ENCODE results near the gene RABGGTB.
"Not testable (repeated sequence)": the region's sequence is repeated elsewhere in the genome, so short reads cannot be mapped to it uniquely, and the experiment has no call there.

Gene RABGGTB

GRCh38 chr1:75778694-75779093 lies 7.4 kb upstream of the RABGGTB start:
- H3K4me1 ChIP-seq (ENCODE audit: insufficient read depth, low read length); H3K27ac ChIP-seq (ENCODE audit: low read length); H3K4me3 ChIP-seq (ENCODE audit: low read length); H3K9ac ChIP-seq (ENCODE audit: low read depth, low read length); H3K36me3 ChIP-seq (ENCODE audit: insufficient read depth, low read depth, low read length); H3K27me3 ChIP-seq (ENCODE audit: insufficient read depth, low read length): not testable (repeated sequence)
- peaks cover 11% of the 10 kb centered on the region for H3K9me3 ChIP-seq (ENCODE audit: insufficient read depth, low read depth, low read length)

DNA sequence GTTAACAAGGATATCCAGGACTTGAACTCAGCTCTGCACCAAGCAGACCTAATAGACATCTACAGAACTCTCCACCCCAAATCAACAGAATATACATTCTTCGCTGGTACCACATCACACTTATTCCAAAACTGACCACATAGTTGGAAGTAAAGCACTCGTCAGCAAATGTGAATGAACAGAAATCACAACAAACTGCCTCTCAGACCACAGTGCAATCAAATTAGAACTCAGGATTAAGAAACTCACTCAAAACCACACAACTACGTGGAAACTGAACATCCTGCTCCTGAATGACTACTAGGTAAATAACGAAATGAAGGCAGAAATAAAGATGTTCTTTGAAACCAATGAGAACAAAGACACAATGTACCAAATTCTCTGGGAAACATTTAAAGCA lies 5.9 kb upstream of the RABGGTB start:
- peaks cover 11% of the 10 kb centered on the region for H3K9me3 ChIP-seq (ENCODE audit: insufficient read depth, low read depth, low read length)
- H3K36me3 ChIP-seq (ENCODE audit: insufficient read depth, low read depth, low read length); H3K4me1 ChIP-seq (ENCODE audit: insufficient read depth, low read length); H3K4me3 ChIP-seq (ENCODE audit: low read length); H3K9ac ChIP-seq (ENCODE audit: low read depth, low read length); H3K27ac ChIP-seq (ENCODE audit: low read length); H3K27me3 ChIP-seq (ENCODE audit: insufficient read depth, low read length): not testable (repeated sequence)

DNA sequence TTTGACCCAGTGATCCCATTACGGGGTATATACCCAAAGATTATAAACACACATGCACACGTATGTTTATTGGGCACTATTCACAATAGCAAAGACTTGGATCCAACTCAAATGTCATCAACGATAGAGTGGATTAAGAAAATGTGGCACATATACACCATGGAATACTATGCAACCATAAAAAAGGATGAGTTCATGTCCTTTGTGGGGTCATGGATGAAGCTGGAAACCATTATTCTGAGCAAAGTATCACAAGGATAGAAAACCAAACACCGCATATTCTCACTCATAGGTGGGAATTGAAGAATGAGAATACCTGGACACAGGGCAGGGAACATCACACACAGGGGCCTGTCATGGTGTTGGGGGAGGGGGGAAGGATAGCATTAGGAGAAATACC lies 2.1 kb upstream of the RABGGTB start:
- H3K9ac ChIP-seq (ENCODE audit: low read depth, low read length); H3K9me3 ChIP-seq (ENCODE audit: insufficient read depth, low read depth, low read length); H3K4me3 ChIP-seq (ENCODE audit: low read length); H3K4me1 ChIP-seq (ENCODE audit: insufficient read depth, low read length); H3K27ac ChIP-seq (ENCODE audit: low read length); H3K27me3 ChIP-seq (ENCODE audit: insufficient read depth, low read length): not testable (repeated sequence)
- peaks cover 19% of the 10 kb centered on the region for H3K36me3 ChIP-seq (ENCODE audit: insufficient read depth, low read depth, low read length)

DNA sequence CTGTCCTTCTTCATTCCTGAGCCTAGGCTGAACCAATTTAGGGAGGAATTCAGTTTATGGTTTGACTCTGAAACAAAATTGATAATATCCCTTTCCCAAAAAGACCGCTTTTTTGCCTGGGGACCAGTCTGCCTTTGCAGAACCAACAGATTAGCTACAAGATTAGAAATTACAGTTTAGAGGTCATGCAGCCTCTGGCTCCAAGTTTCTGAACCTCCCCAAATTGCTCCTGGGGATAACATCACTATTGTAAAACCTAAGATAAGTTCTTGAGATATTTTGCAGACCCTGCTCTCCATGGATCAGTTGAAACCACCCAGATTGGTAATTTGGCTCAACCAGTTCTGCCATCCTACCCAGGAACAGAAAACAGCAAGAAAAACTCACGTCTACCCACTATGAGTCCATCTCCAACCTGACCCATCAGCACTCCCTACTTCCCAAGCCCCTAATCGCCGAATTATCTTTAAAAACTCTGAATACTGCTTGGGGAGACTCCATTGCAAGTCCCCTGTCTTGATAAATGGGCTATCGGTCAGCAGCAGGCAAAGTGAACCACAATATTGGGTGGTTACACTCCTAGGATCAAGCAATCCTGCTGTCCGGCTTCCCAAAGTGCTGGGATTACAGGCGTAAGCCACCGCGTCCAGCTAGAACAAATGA lies 605 bp upstream of the RABGGTB start:
- Histone ChIP-seq H3K4me1 (ENCODE audit: insufficient read depth, low read length) (0 out of 2 replicates have a peak, but pooled peaks cover 5% of the 10 kb centered on the region), H3K36me3 (ENCODE audit: insufficient read depth, low read depth, low read length) (peaks cover 34% of the 10 kb centered on the region), H3K4me3 (ENCODE audit: low read length) (peak overlapping the region; percentile 99), H3K9ac (ENCODE audit: low read depth, low read length) (peak overlapping the region; percentile 98), H3K27me3 (ENCODE audit: insufficient read depth, low read length) (no peaks in the 10 kb centered on the region), H3K9me3 (ENCODE audit: insufficient read depth, low read depth, low read length) (no peaks in the 10 kb centered on the region), H3K27ac (ENCODE audit: low read length) (peak overlapping the region; percentile 58)

- Histone ChIP-seq H3K27ac (ENCODE audit: low read length) (peak overlapping the region; percentile 77), H3K27me3 (ENCODE audit: insufficient read depth, low read length) (no peaks in the 10 kb centered on the region), H3K4me3 (ENCODE audit: low read length) (peak overlapping the region; percentile 99), H3K36me3 (ENCODE audit: insufficient read depth, low read depth, low read length) (peaks cover 50% of the 10 kb centered on the region), H3K9ac (ENCODE audit: low read depth, low read length) (peak overlapping the region; percentile 98), H3K4me1 (ENCODE audit: insufficient read depth, low read length) (peaks cover 5% of the 10 kb centered on the region; the same call in 1 of the 2 replicates), H3K9me3 (ENCODE audit: insufficient read depth, low read depth, low read length) (no peaks in the 10 kb centered on the region)
These were observed 941 bp downstream of the RABGGTB start for GRCh38 chr1:75786901-75787493.

DNA sequence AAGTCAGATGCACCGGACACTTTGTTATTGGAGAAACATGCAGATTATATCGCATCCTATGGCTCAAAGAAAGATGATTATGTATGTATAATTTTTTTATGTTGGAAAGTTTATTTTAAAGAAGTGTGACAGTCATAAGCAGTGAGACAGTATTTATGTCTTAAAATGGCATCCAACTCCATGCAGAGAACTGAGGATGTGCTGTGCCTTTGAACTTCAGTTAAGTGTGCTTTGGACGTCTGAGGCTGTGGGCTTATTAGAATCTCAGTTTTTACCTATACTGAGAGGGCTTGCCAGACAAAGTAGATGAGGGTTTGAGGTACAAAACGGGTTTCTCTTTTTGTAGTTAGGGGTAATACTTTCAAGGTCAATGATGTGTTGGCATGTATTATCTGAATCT lies 1.5 kb downstream of the RABGGTB start:
- H3K9ac ChIP-seq (ENCODE audit: low read depth, low read length): peak overlapping the region; percentile 98
- H3K4me3 ChIP-seq (ENCODE audit: low read length): peak overlapping the region; percentile 99
- no peaks in the 10 kb centered on the region for H3K9me3 ChIP-seq (ENCODE audit: insufficient read depth, low read depth, low read length)
- peaks cover 5% of the 10 kb centered on the region; the same call in 1 of the 2 replicates for H3K4me1 ChIP-seq (ENCODE audit: insufficient read depth, low read length)
- no peaks in the 10 kb centered on the region for H3K27me3 ChIP-seq (ENCODE audit: insufficient read depth, low read length)
- H3K27ac ChIP-seq (ENCODE audit: low read length): peak overlapping the region; percentile 23
- peaks cover 55% of the 10 kb centered on the region for H3K36me3 ChIP-seq (ENCODE audit: insufficient read depth, low read depth, low read length)

GRCh38 chr1:75789988-75790387 lies 3.9 kb downstream of the RABGGTB start:
- H3K9ac ChIP-seq (ENCODE audit: low read depth, low read length): peak overlapping the region; percentile 98
- H3K9me3 ChIP-seq (ENCODE audit: insufficient read depth, low read depth, low read length): no peaks in the 10 kb centered on the region
- H3K27ac ChIP-seq (ENCODE audit: low read length): no peak overlapping the region
- peak overlapping the region; percentile 99 for H3K4me3 ChIP-seq (ENCODE audit: low read length)
- no peaks in the 10 kb centered on the region for H3K27me3 ChIP-seq (ENCODE audit: insufficient read depth, low read length)
- peaks cover 80% of the 10 kb centered on the region for H3K36me3 ChIP-seq (ENCODE audit: insufficient read depth, low read depth, low read length)
- H3K4me1 ChIP-seq (ENCODE audit: insufficient read depth, low read length): peaks cover 5% of the 10 kb centered on the region; the same call in 1 of the 2 replicates

- peak overlapping the region; percentile 98; the same call in 1 of the 2 replicates for H3K9ac ChIP-seq (ENCODE audit: low read depth, low read length)
- H3K27me3 ChIP-seq (ENCODE audit: insufficient read depth, low read length): no peaks in the 10 kb centered on the region
- no peak overlapping the region for H3K27ac ChIP-seq (ENCODE audit: low read length)
- no peaks in the 10 kb centered on the region for H3K9me3 ChIP-seq (ENCODE audit: insufficient read depth, low read depth, low read length)
- H3K4me3 ChIP-seq (ENCODE audit: low read length): peak overlapping the region; percentile 99; the same call in 1 of the 2 replicates
- H3K4me1 ChIP-seq (ENCODE audit: insufficient read depth, low read length): peaks cover 5% of the 10 kb centered on the region; the same call in 1 of the 2 replicates
- peaks cover 90% of the 10 kb centered on the region for H3K36me3 ChIP-seq (ENCODE audit: insufficient read depth, low read depth, low read length)
These were observed 5.0 kb downstream of the RABGGTB start for GRCh38 chr1:75791022-75791421.

DNA sequence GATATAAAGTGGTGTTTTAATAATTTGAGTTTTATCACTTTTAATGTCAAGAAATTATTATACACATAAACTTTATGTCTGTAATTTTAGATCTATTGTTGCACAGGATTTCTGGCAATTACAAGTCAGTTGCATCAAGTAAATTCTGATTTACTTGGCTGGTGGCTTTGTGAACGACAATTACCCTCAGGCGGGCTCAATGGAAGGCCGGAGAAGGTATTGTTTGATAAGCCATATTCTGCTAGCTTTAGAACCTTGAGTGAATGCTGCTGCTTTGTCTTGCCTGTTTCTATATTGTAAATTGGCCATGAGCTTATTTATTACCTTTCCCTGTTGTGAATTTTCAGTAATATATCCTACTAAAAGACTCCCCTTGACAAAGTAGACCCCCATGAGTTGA lies 6.0 kb downstream of the RABGGTB start:
- H3K27me3 ChIP-seq (ENCODE audit: insufficient read depth, low read length): no peaks in the 10 kb centered on the region
- no peaks in the 10 kb centered on the region for H3K9me3 ChIP-seq (ENCODE audit: insufficient read depth, low read depth, low read length)
- H3K27ac ChIP-seq (ENCODE audit: low read length): no peak overlapping the region
- H3K4me3 ChIP-seq (ENCODE audit: low read length): no peak overlapping the region
- peaks cover 5% of the 10 kb centered on the region; the same call in 1 of the 2 replicates for H3K4me1 ChIP-seq (ENCODE audit: insufficient read depth, low read length)
- no peak overlapping the region for H3K9ac ChIP-seq (ENCODE audit: low read depth, low read length)
- H3K36me3 ChIP-seq (ENCODE audit: insufficient read depth, low read depth, low read length): peaks cover 96% of the 10 kb centered on the region

GRCh38 chr1:75794382-75794781 lies 8.3 kb downstream of the RABGGTB start:
- Histone ChIP-seq H3K4me3 (ENCODE audit: low read length) (no peak overlapping the region), H3K27me3 (ENCODE audit: insufficient read depth, low read length) (no peaks in the 10 kb centered on the region), H3K4me1 (ENCODE audit: insufficient read depth, low read length) (peaks cover 2% of the 10 kb centered on the region; the same call in 1 of the 2 replicates), H3K27ac (ENCODE audit: low read length) (no peak overlapping the region), H3K9me3 (ENCODE audit: insufficient read depth, low read depth, low read length) (no peaks in the 10 kb centered on the region), H3K9ac (ENCODE audit: low read depth, low read length) (no peak overlapping the region), H3K36me3 (ENCODE audit: insufficient read depth, low read depth, low read length) (peaks cover 73% of the 10 kb centered on the region)

GRCh38 chr1:75795703-75796193 lies 9.7 kb downstream of the RABGGTB start:
- H3K27me3 ChIP-seq (ENCODE audit: insufficient read depth, low read length): no peaks in the 10 kb centered on the region
- H3K9ac ChIP-seq (ENCODE audit: low read depth, low read length): no peak overlapping the region
- H3K4me3 ChIP-seq (ENCODE audit: low read length): no peak overlapping the region
- H3K36me3 ChIP-seq (ENCODE audit: insufficient read depth, low read depth, low read length): peaks cover 59% of the 10 kb centered on the region
- H3K9me3 ChIP-seq (ENCODE audit: insufficient read depth, low read depth, low read length): no peaks in the 10 kb centered on the region
- H3K4me1 ChIP-seq (ENCODE audit: insufficient read depth, low read length): no peaks in the 10 kb centered on the region; the same call in 1 of the 2 replicates
- no peak overlapping the region for H3K27ac ChIP-seq (ENCODE audit: low read length)

Measured in iPS-20b (cell line).